ENCODE results near the gene POMGNT2. TPM values are rescaled to one million over a fixed set of nuclear protein-coding genes. Genes with fewer than 3 reads are reported as not detected.

The POMGNT2 gene
- total and polyA plus RNA-seq, 10 of the 15 experiments (the other 5 are each of a cell fraction or from before 2014, with no cell fraction given), result 0.02 to 1.7 (median 0.17) TPM; not detected in 1

- H3K27me3 ChIP-seq (replicated peaks in 1 of 2; ENCODE audit: control insufficient read depth in 2 of 2, insufficient read depth in 2 of 2, low read length in 1 of 2), result no peaks in the 10 kb centered on the region; a peak in 1 of 4 replicates
- in situ Hi-C loops (cut with MboI), result no loop called here
- H3K4me3 ChIP-seq, result no peak overlapping the region
- H3K9ac ChIP-seq (ENCODE audit: control insufficient read depth, insufficient read depth, low read length), result no peak overlapping the region
- no peak overlapping the region for H3K4me2 ChIP-seq (ENCODE audit: control insufficient read depth, insufficient read depth)
- H3K27ac ChIP-seq (ENCODE audit: control insufficient read depth, insufficient read depth), result no peak overlapping the region
- FAIRE-seq (no peak), DNase-seq (ENCODE audit: low read depth, low spot score) (no peak), ATAC-seq (no peak)
- no peaks in the 10 kb centered on the region for H4K20me1 ChIP-seq (ENCODE audit: control insufficient read depth, insufficient read depth)
- no TSS peak for BruUV-seq (replicated peaks)
- H3K79me2 ChIP-seq (ENCODE audit: control insufficient read depth, insufficient read depth, low read length), result no peaks in the 10 kb centered on the region
- SMC1A ChIA-PET (ENCODE audit: uncharacterized antibody, unreplicated experiment), result no interaction called here
- H3K4me1 ChIP-seq (ENCODE audit: control insufficient read depth, insufficient read depth, low read length), result no peaks in the 10 kb centered on the region
- no peaks in the 10 kb centered on the region for H3K9me3 ChIP-seq (replicated peaks; ENCODE audit: control insufficient read depth, insufficient read depth, low read length)
- intact Hi-C loops (cut with micrococcal nuclease; ENCODE audit: unreplicated experiment), result no loop called here
- POLR2A ChIA-PET, result no interaction called here
- RAD21 ChIA-PET (ENCODE audit: unreplicated experiment), result interaction anchor here (1.4 to 1.6 kb wide), 2 partner anchors 97 to 98 kb away, joined by 4 read pairs; no protein-coding TSS in a partner anchor
- 0% methylated on average over 1 of the region's 1 CpG for WGBS (ENCODE audit: insufficient coverage, insufficient replicate concordance, low lambda C conversion rate, missing lambda C conversion rate)
- no peak for TF ChIP-seq SPI1 (IDR thresholded peaks at IDR 0.05; ENCODE audit: borderline replicate concordance, insufficient read depth, low read depth, low read length)
- TF ChIP-seq RBBP5 (conservative IDR thresholded peaks at IDR 0.05), result no peak
- TF ChIP-seq POLR2AphosphoS5 (IDR thresholded peaks at IDR 0.05; ENCODE audit: low read length), result no peak
- TF ChIP-seq NKRF (conservative IDR thresholded peaks at IDR 0.05), result no peak
- TF ChIP-seq SP1 (IDR thresholded peaks at IDR 0.05; ENCODE audit: low read depth, low read length), result no peak
- TF ChIP-seq BACH1 (IDR thresholded peaks at IDR 0.05; ENCODE audit: borderline replicate concordance), result no peak
- no peak for TF ChIP-seq IRF4 (IDR thresholded peaks at IDR 0.05; ENCODE audit: low read depth, low read length)
- TF ChIP-seq TARDBP (IDR thresholded peaks at IDR 0.05; ENCODE audit: borderline replicate concordance), result no peak
- no peak for TF ChIP-seq NR2C1 (IDR thresholded peaks at IDR 0.05)
- TF ChIP-seq ESRRA (IDR thresholded peaks at IDR 0.05; ENCODE audit: low read length), result no peak
- no peak for TF ChIP-seq PAX5 (IDR thresholded peaks at IDR 0.05; ENCODE audit: borderline replicate concordance, low read depth, low read length)
- no peak for TF ChIP-seq E4F1 (IDR thresholded peaks at IDR 0.05; ENCODE audit: borderline replicate concordance, partially characterized antibody)
- TF ChIP-seq ELK1 (IDR thresholded peaks at IDR 0.05; ENCODE audit: low read depth, low read length), result no peak
- no peak for TF ChIP-seq MLLT1 (IDR thresholded peaks at IDR 0.05)
- no peak for TF ChIP-seq JUNB (IDR thresholded peaks at IDR 0.05)
- TF ChIP-seq ZNF207 (IDR thresholded peaks at IDR 0.05; ENCODE audit: borderline replicate concordance), result no peak
- CTCF ChIA-PET, result interaction anchor here (0.5 kb wide), 1 partner anchor 12 kb away, joined by 3 read pairs; no protein-coding TSS in a partner anchor
- H3K36me3 ChIP-seq (ENCODE audit: control insufficient read depth in 2 of 2, insufficient read depth in 2 of 2, low read length in 1 of 2), result no peaks in the 10 kb centered on the region
- no peak overlapping the region for H2AFZ ChIP-seq (ENCODE audit: control insufficient read depth, low read depth, low read length)
These were observed 46.4 kb downstream of the POMGNT2 start for GRCh38 chr3:43059456-43059855.
